NOMO-1 treated with DMSO at 0.1 percent for 48 hours (cell line): ENCODE results near the gene SDHA.
"Not testable (repeated sequence)": the region's sequence is repeated elsewhere in the genome, so short reads cannot be mapped to it uniquely, and the experiment has no call there.

Source experiments
- DNase-seq: peaks from one replicate; lab custom pipeline; 2025; ENCODE audit not compliant: unreplicated experiment; lab: John Stamatoyannopoulos, UW

Gene SDHA

DNA sequence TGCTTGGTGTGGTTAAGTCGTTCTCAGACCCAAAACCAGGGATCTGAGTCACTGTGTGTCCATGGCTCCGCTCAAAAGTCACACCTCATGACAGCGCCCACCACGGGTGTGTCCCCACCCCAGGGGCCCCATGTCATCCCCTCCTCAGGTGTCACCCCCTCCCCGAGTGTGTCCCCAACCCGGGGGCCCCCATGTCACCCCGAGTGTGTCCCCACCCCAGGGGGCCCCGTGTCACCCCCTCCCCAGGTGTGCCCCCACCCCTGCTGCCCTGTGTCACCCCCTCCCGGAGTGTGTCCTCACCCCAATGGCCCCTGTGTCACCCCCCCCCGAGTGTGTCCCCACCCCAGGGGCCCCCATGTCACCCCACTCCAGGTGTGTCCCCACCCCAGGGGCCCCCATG, 21.8 kb upstream of the SDHA start:
- no peak for DNase-seq

DNA sequence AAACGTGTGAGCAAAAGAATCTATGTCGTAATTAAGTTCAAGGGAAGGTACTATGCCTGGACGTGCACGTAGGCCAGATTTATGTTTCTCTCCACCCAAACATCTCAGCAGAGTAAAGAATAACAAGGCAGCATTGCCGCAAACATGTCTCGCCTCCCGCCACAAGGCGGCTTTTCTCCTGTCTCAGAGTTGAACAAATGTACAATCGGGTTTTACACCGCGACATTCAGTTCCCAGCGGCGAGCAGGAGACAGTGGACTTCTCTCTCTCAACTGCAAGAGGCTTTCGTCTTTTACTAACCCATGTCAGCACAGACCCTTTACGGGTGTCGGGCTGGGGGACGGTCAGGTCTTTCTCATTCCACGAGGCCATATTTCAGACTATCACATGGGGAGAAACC, 21.1 kb upstream of the SDHA start:
- DNase-seq: not testable (repeated sequence)

DNA sequence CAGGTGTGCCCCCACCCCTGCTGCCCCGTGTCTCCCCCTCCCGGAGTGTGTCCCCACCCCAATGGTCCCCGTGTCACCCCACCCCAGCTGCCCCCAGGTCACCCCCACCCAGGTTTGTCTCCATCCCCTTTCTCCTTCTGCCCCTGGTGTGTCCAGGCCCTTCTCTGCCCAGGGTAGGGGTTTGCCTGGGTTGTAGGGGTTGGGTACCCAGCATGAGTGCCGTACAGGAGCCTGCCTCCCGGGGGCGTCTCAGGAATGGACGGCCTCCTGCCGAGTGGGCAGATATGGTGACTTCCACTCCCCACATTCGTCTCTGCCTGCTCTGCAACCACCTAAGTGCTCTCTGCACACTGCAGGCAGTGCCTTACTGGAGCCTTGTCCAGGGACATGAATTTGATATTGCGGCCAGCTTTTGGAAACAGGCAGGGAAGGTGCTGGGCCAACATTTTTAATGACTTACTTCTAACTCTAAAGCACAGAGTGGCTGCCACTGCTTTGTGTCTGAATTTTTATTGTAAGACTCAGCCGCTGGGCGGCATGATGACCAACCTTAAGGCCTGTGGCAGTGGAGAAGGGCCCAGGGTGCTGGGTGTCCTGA, 20.1 kb upstream of the SDHA start:
- no peak for DNase-seq

DNA sequence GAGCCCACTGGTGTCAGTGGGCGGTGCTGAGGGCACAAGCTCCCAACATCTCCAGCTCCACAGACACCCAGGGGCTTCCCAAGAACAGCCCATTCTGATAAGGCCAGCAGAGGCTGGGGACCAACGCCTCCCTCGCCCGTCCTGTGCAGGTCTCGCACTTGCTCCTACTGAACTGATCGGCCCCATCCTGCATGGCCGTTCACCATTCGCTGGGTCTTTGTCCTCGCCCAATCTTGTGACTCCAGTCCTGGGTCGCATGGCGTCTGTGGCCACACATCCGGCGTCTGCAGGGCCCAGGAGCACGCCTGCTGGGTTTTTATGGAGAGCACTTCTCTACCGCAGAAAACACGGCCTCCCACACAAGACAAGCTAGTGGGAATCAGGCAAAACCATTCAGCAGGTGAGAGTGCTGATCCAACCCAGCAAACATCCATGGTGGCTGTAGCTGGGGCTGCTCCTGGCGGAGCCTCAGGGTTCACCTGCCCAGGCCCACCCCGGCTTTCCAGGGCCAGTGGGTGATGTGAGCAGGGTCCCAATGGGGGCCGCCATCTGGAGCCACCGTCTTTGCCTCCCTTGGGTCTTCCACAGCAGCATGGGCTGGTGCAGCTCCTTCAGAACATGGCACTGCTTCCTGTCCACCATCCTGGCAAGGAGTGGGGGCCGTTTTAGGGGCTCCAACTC, 19.5 kb upstream of the SDHA start:
- no peak for DNase-seq

DNA sequence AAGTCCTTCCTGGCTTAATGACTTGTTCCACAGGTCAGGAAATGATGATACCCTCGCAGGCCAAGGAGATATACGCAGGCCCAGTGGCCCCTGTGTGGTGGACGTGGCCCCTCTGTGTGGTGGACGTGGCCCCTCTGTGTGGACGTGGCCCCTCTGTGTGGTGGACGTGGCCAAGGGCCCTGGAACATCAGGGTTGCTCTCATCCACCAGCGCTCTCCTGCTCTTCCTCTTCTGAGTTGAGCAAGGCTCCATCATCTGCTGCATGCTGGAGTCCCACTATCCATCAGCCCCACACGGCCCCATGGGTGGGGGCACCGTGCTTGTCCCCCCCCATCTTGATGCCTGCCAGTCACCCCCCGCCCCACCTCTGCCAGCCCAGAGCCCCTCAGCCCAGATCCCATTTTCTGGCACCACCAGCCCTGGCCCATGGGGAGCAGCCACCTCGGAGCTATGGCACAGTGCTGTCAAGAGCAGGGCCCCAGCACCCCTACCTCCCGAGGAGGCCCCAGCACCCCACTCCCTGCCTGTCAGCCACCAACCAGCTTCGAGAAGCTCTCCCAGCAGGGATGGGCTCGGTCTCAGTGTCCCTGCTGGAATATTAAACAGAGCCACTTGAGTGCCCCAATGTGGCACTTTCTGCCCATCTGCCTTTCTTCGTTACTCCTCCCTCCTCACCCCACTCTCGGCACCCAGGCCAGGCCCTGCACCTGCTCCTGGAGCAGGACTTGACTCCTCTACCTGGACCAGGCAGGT, 18.7 kb upstream of the SDHA start:
- DNase-seq: no peak

DNA sequence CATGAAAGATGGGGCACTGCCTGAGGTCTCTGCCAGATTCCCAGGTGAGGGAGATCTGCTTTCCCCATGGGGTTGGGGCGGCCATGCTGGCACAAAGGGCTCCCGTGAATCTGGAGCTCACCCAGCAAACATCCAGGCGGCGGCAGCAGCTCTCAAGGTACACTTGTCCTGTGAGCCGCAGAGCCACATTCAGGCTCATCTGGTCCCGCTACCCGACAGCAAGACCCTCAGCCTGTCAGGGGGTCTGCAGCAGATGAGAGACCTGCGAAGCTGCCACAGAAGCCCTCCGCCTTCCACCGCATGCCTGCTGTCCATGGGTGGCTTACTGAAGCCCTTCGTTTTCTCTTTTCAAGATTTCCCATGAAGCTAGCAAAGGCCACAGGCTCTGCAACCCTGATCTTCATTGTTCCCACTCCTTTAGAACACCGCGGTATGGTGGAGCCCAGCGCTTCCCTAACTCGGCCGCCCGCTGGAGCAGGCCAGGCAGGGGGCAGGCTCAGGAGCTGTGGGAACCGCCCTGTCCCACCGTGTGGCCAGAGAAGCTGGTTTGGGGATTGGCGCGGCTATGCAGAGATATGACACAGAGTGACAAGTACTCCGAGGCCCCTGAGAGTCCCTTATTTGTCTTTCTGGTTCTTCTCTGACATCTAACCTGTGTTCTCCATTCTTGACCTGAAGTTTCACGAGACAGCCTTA, 18.0 kb upstream of the SDHA start:
- DNase-seq: no peak

DNA sequence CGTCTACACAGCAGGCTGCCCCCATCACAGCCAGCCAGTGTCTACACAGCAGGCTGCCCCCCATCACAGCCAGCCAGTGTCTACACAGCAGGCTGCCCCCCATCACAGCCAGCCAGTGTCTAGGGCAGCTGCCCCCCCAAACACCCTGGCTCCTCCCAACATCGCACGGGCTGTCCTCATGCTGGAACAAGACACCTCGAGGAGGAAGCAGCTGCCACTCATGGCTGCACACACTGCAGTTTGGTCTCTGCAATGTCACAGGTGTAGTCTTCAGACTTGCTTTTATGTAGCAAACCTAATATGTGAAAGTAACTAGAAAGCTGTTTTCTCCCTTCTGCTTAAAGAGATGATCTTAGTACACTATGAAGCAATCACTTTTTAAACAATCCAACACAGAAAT, 17.1 kb upstream of the SDHA start:
- no peak for DNase-seq

DNA sequence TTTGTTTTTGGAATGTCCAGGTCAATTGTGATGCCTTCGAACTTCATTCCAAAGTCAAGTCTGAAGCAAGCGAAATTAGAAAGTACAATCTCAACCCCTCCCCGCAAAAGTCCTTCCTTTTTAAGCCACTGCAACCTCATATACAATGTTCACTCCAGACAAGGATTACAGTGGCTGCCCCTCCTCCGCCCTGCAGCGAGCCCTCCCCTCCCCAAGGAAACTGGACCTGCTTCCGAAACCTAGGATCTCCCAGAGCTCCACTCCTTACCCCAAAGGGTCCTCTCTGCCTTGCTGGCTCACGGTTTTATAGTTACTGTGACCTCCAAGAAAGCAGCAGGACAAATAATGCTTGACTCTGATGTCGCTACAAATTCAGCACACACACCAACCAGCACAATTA, 16.4 kb upstream of the SDHA start:
- no peak for DNase-seq

DNA sequence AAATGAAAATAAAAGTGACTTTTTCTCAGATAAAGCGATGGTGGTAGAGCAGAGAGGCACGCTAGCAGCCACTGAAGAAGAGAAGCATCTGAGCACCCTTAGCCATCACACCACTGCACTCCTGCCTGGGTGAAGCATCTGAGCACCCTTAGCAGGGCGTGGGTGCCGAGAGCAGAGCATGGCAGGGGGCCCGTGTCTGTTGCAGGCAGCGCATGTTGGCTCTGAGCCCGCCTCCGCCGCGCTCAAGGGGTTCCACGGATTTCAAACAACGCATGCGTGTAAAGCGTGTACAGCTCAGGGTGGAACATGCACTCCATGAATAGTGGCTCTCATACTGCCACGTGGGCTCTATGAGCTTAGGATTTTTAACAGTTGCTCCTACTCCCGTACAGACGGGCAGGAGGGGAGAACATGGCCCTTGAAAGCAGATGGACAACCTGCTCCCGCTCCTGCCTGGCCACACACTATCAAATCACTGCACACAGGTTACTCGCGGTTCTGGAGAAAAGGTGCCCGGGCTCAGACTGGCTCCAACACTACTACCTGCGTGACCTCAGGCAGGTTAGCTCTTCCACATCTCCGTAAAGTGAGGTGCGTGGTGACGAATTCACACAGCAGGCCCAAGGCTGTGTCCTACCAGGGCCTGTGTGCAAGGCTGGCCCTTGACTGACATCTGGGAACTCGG, 14.7 kb upstream of the SDHA start:
- DNase-seq: no peak

DNA sequence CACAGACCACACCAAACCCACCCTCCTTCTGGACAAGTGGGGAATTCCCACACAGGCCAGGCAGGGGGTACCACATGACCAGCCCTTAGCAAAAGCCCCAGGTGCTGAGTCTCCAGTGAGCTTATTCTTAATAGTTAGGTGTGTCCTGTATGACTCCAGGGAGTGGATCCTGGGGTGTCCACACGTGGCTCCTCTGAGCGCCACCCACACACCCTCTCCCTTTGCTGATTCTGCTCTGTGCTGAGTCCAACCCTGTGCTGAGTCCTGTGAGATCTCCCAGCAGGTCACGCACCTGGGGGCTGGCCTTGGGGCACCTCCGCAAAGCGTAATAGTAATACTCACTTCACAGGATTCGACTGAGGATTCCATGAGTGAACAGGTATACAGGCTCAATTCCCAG, 14.1 kb upstream of the SDHA start:
- DNase-seq: no peak

DNA sequence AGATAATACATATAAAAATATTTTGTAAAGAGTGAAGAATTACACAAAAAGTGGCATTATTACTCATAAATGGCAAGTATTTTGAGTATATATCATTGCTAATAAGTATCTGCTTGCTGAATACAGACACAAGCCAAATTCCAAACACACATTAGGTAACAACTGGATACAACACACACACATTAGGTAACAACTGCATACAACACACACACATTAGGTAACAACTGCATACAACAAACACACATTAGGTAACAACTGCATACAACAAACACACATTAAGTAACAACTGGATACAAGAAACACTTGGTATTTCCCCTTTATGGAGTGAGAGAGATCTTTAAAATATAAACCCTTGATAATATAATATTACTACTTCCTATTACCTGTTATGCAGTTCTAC, 13.7 kb upstream of the SDHA start:
- DNase-seq: no peak

DNA sequence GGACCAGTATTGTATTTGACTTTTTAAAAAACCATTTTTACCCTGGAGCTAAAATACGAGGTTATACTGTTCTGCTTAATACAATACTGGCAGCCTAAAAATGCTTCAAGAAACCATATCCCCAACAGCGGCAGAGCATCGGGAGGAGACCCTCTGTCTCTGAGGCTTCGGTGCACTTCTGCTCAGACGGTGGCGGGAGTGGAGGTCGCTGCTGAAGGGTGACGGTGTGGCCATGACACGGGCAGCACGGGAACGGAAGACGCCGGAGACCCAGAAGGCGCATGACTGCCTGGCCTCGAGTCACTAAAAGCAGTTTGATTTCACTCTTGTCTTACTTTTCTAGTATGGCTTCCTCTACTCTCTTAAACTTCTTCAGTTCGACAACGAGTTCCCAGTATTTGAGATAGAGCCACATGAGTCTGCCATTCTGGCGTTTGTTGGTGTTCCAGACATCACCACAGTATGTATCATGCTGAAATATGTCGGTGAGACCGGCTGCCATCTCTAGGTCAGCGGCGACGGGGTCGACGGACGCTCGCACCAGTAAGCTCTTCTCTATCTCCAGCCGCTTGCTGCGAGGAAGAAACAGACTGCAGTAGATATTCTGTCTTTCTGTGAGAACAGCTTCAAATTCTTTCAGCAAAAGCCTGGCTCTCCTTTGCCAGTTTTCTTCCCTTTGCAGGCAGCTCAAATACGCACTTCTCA, 13.0 kb upstream of the SDHA start:
- no peak for DNase-seq

DNA sequence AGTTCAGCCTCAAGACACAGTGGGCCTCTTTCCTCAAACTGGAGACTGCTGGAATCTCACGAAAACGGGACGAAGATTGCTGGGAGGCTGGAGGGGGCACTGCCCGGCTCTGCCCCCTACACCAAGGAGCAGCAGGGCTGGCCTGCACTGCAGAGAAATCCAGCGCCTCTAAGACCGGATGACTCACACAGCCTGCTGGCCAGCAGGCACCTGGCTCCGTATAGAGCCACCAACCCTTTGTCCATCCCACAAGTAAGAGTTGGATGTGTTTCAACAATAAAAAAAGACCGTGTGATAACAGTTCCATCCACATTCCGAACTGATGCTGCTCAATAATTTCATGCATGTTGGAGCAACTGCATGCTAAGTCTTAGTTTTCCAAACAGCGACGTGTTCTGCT, 11.7 kb upstream of the SDHA start:
- no peak for DNase-seq

DNA sequence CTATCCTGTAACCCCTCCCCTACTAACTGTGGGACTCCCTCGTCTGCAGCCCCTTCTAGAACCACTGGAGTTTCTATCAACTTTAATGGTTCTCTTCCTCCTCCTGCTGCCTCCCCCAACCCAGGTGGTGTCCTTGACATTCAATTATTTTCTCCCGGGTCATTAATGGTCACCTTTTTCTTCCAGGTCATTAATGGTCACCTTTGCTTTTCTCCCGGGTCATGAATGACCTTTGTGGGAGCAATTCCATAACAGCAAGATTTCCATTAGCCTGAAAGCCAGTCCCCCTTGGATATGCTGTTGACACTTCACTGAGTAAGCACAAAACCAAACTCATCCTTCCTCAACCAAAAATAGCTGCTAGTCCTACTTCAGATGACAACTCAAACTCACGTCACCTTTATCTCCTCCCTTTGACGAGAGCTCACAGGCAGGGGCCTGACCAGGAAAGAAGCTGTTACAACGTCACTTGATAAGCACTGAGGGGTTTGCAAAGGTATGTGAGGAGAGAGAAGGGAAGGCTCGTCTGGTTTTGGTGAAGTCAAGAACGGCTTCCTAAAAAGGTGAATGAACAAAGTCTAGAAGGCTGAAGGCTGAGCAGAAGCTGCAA, 11.1 kb upstream of the SDHA start:
- no peak for DNase-seq

DNA sequence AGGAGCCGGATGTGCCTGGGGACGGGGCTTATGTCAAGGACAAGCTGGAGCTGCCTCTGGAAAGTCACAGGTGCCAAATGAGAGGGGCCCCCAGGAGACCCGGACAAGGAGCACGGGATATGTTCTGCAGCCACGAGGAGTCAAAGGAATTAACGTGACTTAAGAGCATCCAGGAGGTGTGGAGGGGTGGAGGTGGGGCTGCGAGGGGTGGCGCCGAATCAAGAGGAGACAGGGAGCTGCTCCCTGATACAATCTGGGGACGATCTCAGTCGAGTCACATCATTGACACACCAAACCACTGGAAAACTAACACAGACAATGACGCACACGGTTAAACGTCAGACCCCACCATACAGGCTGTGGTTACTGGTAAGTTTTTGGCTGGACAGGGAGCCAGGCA, 10.5 kb upstream of the SDHA start:
- no peak for DNase-seq

DNA sequence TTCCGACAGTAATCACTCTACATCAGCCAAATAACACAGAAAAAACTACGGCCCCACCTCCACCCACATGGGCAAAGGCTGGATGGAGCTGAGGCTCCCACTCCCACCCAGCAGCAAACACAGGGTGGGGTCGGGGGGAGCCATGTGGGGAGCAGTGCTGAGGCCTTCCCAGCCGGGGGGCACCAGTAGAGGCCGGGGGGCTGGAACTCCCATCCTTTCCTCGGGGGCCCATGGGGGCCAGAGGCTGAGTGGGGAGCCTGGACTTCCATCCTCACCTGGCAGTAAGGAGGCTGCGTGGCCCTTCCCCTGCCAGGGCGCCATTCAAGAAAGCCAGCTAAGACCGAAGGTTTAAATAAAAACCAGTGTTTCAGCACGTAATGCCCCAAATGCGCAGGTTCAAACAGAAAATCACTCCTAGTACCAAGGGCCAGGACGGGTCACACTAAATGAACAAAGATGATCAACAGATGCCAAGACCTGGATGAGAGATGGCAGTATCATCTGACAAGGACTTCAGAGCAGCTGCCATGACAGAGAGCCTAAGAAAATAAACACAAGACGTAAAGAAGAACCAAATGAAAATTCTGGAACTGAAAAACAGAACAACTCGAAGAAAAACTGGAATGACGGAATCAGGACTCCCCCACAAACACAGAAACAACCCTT, 9.5 kb upstream of the SDHA start:
- DNase-seq: no peak

DNA sequence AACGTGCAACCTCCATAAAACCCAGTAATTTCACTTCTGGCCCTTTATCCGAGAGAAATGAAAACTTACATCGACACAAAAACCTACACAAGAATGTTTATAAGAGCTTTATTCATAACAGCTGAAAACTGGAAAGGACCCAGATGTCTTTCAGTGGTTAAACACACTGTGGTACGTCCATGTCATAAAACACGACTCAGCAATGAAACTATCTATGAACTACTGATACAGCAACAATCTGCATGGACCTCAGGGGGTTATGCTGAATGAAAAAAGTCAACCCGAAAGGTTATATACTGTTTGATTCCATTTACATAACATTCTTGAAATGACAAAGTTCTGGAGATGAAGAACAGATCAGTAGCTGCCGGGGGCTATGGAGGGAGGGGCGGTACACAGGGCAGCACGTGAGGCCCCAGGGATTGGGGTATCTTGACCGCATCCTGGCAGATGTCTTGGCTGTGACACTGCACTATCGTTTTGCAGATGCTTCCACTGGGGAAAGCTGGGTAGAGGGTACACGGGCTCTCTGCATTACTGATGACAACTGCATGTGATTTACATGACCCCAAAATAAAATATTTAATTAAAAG, 4.2 kb upstream of the SDHA start:
- no peak for DNase-seq

DNA sequence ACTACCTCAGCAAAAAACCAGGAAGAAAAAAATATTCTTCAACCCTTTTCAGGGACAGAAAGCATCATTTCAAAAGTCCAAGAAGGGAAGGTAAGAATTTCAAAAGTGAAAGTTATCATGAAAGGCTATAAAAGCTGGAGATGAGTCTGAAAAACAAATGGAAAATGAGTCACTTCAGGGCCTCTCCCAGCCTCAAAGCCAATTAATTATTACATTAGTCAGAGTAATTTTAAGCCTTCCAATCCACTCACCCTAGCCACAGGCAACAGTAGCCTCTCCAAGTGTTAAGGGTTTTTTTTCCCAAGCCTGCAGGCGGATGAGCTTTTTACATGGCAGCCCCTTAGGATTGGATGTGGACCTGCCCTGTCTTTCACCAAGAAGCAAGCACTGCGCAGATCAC, 2.9 kb upstream of the SDHA start:
- not testable (repeated sequence) for DNase-seq

DNA sequence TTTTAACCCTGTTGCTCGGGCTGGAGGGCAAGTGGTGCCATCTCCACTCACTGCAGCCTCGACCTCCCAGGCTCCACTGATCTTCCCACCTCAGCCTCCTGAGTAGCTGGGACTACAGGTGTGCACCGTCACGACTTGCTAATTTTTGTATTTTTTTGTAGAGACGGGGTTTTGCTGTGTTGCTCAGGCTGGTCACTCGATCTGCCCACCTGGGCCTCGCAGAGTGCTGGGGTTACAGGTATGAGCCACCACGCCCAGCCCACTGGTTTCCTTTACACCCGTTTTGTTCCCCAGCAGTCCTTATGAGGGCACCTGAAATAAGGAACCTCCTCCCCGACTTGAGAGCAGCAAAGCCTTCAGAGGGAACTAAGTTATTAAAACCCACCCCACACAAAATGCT, 2.0 kb upstream of the SDHA start:
- not testable (repeated sequence) for DNase-seq
